GM23338 (cell line): Measurements from ENCODE around the gene CYP27A1.

ENCODE experiments used
- EZH2 ChIP-seq: fragments of 200-600 bp; sonication (generic); IDR thresholded peaks from one replicate; pipeline ENCODE4 v1.8.0; 2017; ENCODE audit warnings: antibody characterized with exemption, mild to moderate bottlenecking, low read depth; ENCODE audit not compliant: unreplicated experiment
- EZH2phosphoT487 ChIP-seq: fragments of 200-600 bp; sonication (generic); IDR thresholded peaks from one replicate; pipeline ENCODE4 v1.8.1; 2018; ENCODE audit warnings: antibody characterized with exemption; ENCODE audit not compliant: unreplicated experiment
- JUNB ChIP-seq: IDR thresholded peaks from one replicate; pipeline ENCODE4 v1.6.1; 2016; ENCODE audit warnings: antibody characterized with exemption; ENCODE audit not compliant: unreplicated experiment
- POLR2AphosphoS5 ChIP-seq: IDR thresholded peaks from 2 replicates; pipeline ENCODE4 v1.6.1; 2016; ENCODE audit warnings: antibody characterized with exemption, low read depth
- STAT1 ChIP-seq: IDR thresholded peaks from one replicate; pipeline ENCODE4 v1.6.1; 2016; ENCODE audit warnings: antibody characterized with exemption; ENCODE audit not compliant: unreplicated experiment
- ZNF114 ChIP-seq: fragments of 250-450 bp; sonication (Bioruptor Pico); IDR thresholded peaks from 2 replicates; pipeline ENCODE4 v1.5.0; 2020; ENCODE audit warnings: mild to moderate bottlenecking, moderate library complexity
- TF ChIP-seq, protein P1 (sequence below), 2 experiments: fragments of 200-600 bp in 1 of 2; sonication (generic) in 1 of 2; conservative IDR thresholded peaks; 2 replicates each; pipeline versions ENCODE4 v1.5.1 to v1.6.1; 2016 to 2017; ENCODE audit warnings: antibody characterized with exemption in 2 of 2, low read depth in 2 of 2, mild to moderate bottlenecking in 2 of 2, moderate library complexity in 1 of 2

DNA sequence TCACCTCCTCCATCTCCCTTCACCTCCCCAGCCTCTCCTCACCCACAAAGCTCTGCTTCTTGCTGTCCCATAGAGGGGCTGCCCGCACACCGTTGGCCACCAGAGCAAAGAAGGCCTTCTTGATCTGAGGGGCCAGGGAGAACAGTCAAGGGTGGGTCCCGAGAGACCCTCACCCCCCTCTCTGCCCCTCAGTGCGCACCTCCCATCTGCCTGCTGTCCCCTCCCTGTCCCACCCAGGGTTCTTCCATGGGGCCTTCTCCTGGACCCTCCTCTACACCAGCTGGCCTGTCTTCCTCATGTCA lies 46.5 kb downstream of the CYP27A1 start:
- TF ChIP-seq, protein P1, sequence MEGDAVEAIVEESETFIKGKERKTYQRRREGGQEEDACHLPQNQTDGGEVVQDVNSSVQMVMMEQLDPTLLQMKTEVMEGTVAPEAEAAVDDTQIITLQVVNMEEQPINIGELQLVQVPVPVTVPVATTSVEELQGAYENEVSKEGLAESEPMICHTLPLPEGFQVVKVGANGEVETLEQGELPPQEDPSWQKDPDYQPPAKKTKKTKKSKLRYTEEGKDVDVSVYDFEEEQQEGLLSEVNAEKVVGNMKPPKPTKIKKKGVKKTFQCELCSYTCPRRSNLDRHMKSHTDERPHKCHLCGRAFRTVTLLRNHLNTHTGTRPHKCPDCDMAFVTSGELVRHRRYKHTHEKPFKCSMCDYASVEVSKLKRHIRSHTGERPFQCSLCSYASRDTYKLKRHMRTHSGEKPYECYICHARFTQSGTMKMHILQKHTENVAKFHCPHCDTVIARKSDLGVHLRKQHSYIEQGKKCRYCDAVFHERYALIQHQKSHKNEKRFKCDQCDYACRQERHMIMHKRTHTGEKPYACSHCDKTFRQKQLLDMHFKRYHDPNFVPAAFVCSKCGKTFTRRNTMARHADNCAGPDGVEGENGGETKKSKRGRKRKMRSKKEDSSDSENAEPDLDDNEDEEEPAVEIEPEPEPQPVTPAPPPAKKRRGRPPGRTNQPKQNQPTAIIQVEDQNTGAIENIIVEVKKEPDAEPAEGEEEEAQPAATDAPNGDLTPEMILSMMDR (conservative IDR thresholded peaks at IDR 0.05; ENCODE audit: low read depth in 2 of 2): no peak
- TF ChIP-seq EZH2: no peak
- no peak for TF ChIP-seq STAT1
- no peak for TF ChIP-seq POLR2AphosphoS5
- TF ChIP-seq ZNF114 (CRISPR knock-in tag): no peak
- no peak for TF ChIP-seq EZH2phosphoT487
- no peak for TF ChIP-seq JUNB
